WERI-Rb-1 (cell line): ENCODE data around the gene ZRANB1.
"Not testable (repeated sequence)": the region's sequence is repeated elsewhere in the genome, so short reads cannot be mapped to it uniquely, and the experiment has no call there.

Experiments
- DNase-seq: peaks from one replicate; pipeline ENCODE4 v3.0.0-alpha.2; 2020
- H3K27ac ChIP-seq: fragments of 250-450 bp; sonication (Bioruptor Pico); 2 replicates; pipeline ENCODE4 v1.5.1; 2020; ENCODE audit warnings: mild to moderate bottlenecking, moderate library complexity
- H3K27me3 ChIP-seq: fragments of 250-450 bp; sonication (Bioruptor Pico); 2 replicates; pipeline ENCODE4 v1.5.1; 2021; ENCODE audit warnings: mild to moderate bottlenecking, low read depth, moderate library complexity; ENCODE audit not compliant: insufficient read depth, severe bottlenecking
- H3K36me3 ChIP-seq: fragments of 250-450 bp; sonication (Bioruptor Pico); 2 replicates; pipeline ENCODE4 v1.5.1; 2020; ENCODE audit warnings: mild to moderate bottlenecking, moderate library complexity
- H3K4me3 ChIP-seq: 2 replicates; pipeline ENCODE4 v1.5.1; 2011; ENCODE audit warnings: low read depth, mild to moderate bottlenecking, control low read depth, low read length
- H3K9me3 ChIP-seq: fragments of 250-450 bp; sonication (Bioruptor Pico); 2 replicates; pipeline ENCODE4 v1.5.1; 2021; ENCODE audit warnings: mild to moderate bottlenecking, moderate library complexity; ENCODE audit not compliant: severe bottlenecking
- TF ChIP-seq, protein P1 (sequence below): IDR thresholded peaks from 2 replicates; pipeline ENCODE4 v1.5.1; 2011; ENCODE audit warnings: low read depth, mild to moderate bottlenecking, control low read depth, inconsistent platforms, low read length

ZRANB1 gene

DNA sequence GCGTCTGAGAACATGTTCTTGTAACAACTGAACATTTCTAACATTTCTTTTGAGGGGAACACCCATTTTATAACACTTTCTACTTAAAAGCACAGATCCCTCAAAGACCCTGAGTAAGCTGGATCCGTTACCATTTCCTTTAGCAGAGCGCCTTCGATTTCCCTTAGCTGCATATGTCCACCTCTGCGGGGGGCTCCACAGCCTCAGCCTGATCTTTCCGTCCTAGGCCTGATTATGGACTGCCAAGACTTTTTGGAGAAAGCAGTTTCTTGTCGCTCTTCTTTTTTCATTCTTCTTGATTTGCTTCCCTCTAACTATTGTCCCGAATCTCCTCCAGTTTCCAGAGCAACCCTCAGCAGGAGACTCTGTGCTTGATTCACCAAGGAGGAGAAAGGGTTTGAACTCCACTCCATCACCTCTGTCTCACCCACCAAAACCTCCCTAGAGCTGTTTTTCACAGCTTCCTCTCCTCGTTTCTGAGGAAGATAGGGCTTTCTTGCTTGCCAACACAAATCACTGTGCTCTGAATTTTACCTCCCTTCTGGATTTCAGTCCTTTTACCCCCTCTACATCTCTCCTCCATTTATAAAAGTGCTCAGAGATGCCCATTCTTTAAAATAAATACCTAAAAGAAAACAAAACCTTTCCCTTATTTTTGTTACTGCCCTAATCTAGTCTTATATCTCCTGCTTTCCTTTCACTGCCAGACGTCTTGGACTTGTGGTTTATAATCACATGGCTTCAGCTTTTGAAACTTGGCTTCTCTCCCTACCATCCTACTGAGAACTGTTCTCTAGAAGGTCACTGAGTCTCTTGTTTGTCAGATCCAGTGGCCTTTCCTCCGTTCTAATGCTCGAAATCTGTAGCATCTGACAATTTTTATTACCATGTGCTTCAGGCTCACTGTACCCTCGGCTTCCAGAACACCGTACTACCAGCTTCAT, 30.5 kb upstream of the ZRANB1 start:
- Histone ChIP-seq H3K4me3 (no peak overlapping the region), H3K27ac (no peak overlapping the region), H3K9me3 (no peaks in the 10 kb centered on the region), H3K36me3 (no peaks in the 10 kb centered on the region), H3K27me3 (no peaks in the 10 kb centered on the region)
- TF ChIP-seq, protein P1, sequence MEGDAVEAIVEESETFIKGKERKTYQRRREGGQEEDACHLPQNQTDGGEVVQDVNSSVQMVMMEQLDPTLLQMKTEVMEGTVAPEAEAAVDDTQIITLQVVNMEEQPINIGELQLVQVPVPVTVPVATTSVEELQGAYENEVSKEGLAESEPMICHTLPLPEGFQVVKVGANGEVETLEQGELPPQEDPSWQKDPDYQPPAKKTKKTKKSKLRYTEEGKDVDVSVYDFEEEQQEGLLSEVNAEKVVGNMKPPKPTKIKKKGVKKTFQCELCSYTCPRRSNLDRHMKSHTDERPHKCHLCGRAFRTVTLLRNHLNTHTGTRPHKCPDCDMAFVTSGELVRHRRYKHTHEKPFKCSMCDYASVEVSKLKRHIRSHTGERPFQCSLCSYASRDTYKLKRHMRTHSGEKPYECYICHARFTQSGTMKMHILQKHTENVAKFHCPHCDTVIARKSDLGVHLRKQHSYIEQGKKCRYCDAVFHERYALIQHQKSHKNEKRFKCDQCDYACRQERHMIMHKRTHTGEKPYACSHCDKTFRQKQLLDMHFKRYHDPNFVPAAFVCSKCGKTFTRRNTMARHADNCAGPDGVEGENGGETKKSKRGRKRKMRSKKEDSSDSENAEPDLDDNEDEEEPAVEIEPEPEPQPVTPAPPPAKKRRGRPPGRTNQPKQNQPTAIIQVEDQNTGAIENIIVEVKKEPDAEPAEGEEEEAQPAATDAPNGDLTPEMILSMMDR, result no peak
- DNase-seq, result no peak

DNA sequence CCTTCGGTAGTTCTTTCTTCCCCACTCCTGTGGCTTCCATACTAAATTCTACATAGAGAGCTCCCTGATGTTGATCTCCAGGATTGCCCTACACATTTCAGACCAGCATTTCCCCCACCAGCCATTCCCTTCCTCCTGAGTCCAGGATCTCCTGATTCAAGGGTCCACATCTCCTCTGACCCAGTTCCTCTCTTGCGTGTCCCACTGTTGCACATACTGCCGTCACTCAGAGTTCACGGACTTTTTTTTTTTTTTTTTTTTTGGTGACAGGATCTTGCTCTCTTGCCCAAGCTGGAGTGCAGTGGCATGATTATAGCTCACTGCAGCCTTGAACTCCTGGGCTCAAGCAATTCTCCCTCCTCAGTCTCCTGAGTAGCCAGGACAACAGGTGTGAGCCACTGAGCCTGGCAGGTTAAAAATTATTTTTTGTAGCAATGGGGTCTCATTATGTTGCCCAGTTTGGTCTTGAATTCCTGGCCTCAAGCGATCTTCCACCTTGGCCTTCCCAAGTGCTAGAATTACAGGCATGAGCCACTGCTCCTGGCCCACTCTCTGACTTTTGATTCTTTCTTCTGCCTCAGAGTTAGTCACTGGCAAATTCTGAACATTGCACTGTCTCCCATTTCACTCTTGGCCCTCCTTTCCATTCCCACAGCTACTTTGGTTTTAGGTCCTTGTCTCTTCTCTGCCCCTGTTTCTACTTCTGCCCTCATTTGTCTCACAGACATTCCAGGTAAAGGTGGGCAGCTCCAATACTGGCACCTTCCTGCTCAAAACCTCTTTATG, 29.6 kb upstream of the ZRANB1 start:
- DNase-seq, result no peak
- Histone ChIP-seq H3K4me3 (no peak overlapping the region), H3K36me3 (no peaks in the 10 kb centered on the region; the same call in 1 of the 2 replicates)

DNA sequence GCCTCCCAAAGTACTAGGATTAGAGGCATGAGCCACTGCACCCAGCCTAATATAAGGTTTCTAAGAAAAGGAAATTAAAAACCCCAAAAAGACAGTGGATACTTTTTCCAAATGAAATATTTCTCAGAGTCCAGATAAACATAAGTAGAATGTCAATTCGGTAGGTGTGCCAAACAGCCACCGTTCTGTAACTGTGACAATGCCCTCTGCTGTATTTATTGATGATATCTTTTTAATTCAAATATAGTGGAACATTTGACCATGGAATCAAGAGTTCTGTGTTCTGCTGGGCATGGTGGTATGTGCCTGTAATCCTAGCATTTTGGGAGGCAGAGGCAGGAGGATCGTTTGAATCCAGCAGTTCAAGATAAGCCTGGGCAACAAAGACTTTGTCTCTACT, 28.8 kb upstream of the ZRANB1 start:
- DNase-seq, result no peak
- H3K27me3 ChIP-seq, result no peaks in the 10 kb centered on the region
- peaks cover 3% of the 10 kb centered on the region for H3K36me3 ChIP-seq
- no peaks in the 10 kb centered on the region for H3K9me3 ChIP-seq
- H3K4me3 ChIP-seq, result no peak overlapping the region
- TF ChIP-seq, protein P1, result no peak
- H3K27ac ChIP-seq, result no peak overlapping the region

More for the DNA sequence above, 29.6 kb upstream of the ZRANB1 start:
- Histone ChIP-seq H3K9me3 (no peaks in the 10 kb centered on the region), H3K27me3 (no peaks in the 10 kb centered on the region), H3K27ac (no peak overlapping the region)
- TF ChIP-seq, protein P1, result no peak

DNA sequence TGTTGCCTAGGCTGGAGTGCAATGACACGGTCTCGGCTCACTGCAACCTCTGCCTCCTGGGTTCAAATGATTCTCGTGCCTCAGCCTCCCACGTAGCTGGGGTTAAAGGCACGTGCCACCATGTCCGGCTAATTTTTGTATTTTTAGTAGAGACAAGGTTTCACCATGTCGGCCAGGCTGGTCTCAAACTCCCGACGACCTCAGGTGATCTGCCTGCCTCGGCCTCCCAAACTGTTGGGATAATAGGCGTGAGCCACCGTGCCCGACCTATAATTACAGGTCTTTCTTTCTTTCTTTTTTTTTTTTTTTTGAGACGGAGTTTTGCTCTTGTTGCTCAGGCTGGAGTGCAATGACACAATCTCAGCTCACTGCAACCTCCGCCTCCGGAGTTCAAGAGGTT, 27.5 kb upstream of the ZRANB1 start:
- H3K4me3 ChIP-seq, DNase-seq, H3K27ac ChIP-seq, H3K36me3 ChIP-seq, H3K27me3 ChIP-seq, H3K9me3 ChIP-seq: not testable (repeated sequence)

DNA sequence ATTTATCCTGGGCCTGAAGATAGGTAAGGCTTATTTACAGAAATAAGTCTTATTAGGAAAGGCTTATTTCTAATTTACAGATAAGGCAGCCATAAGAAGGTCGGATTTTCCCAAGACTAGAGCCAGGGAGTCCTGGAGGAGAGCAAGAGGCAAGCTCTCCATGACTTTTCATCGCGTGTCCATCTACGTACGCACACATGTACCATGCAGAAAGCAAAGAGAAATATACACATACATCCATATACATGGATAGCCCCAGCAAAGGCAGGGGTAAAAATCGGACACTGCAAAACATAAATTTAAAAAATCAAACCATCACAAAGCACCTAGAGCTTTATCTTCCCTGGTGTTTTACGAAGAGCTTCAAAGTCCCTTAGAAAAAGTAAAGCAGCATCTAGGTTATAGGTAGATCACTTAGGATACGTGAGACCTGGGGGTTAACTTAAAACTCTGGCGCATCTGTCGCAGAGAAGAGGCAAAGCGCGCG, 25.8 kb upstream of the ZRANB1 start:
- no peaks in the 10 kb centered on the region for H3K9me3 ChIP-seq
- TF ChIP-seq, protein P1, result no peak
- H3K36me3 ChIP-seq, result peaks cover 8% of the 10 kb centered on the region
- no peak for DNase-seq
- H3K27ac ChIP-seq, result peak overlapping the region; percentile 98
- peak overlapping the region; percentile 98 for H3K4me3 ChIP-seq
- no peaks in the 10 kb centered on the region for H3K27me3 ChIP-seq
